ENCODE results near the gene CDK4. TPM values are rescaled to one million over a fixed set of nuclear protein-coding genes. Genes with fewer than 3 reads are reported as not detected.

CDK4 gene
- total RNA-seq, 1 experiment from 2014 or later = 154 TPM

GRCh38 chr12:57764662-57765002 lies 12.5 kb upstream of the CDK4 start:
- no peak for DNase-seq
- H3K9me3 ChIP-seq (ENCODE audit: low read length) = no peaks in the 10 kb centered on the region
- H3K9me2 ChIP-seq (replicated peaks; ENCODE audit: insufficient read depth, low read length) = no peaks in the 10 kb centered on the region
- H3K36me3 ChIP-seq (ENCODE audit: insufficient read depth, low read length) = peaks cover 9% of the 10 kb centered on the region; the same call in 1 of the 2 replicates
- H3K4me3 ChIP-seq (ENCODE audit: low read length) = 0 out of 2 replicates have a peak overlapping the region, but pooled peaks have one; percentile 0
- no peaks in the 10 kb centered on the region for H3K27me3 ChIP-seq (ENCODE audit: low read length)
- no peak overlapping the region for H3K4me2 ChIP-seq (ENCODE audit: low read depth, low read length, poor library complexity, severe bottlenecking)
- H2AFZ ChIP-seq (ENCODE audit: low read length) = no peak overlapping the region
- H4K20me1 ChIP-seq (ENCODE audit: insufficient read depth, low read depth, low read length) = peaks cover 10% of the 10 kb centered on the region
- peaks cover 4% of the 10 kb centered on the region; the same call in 1 of the 2 replicates for H3K4me1 ChIP-seq (ENCODE audit: low read length)
- peaks cover 4% of the 10 kb centered on the region for H3K79me2 ChIP-seq (ENCODE audit: low read length)
- no peak overlapping the region for H3K27ac ChIP-seq (ENCODE audit: low read length)
- H3K9ac ChIP-seq (ENCODE audit: low read length) = no peak overlapping the region

DNA sequence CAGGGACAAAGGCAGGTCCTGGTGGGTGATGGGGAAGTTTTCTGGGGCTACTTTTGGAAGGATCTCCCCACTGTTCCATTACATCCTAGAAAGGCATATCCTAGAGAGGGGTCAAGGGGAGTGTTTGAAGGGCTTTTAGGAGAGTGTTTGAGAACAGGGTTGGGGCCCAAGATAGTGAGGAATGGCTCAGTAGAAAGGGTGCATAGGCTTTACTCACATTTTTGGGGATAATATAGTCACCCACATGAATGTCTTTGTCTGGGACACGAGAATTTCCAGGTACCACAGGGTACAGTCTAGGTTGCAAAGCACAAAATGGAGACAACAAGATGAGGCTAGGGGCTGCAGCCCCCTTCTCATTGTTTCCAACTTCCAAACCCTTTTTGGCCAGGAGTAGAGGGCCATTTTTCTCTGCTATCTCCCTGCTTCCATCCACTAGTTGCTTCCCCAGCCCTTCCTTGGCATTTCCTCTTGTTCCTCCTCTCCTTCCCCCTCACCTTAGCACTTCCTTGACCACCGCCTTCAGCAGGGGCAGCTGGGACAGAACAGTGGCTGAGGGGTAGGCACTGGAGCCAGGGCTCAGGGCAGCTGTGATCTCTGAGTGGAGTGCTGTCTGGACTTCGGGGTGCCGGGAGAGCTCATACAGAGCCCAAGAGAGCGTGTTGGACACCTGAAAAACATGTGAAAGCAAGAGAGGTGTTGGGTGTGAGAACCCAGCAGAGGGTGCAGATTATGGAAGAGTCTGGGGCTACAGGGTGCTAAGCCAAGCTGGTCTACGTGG lies 12.0 kb upstream of the CDK4 start:
- Histone ChIP-seq H3K79me2 (ENCODE audit: low read length) (peaks cover 7% of the 10 kb centered on the region), H3K4me3 (ENCODE audit: low read length) (no peak overlapping the region), H3K27ac (ENCODE audit: low read length) (no peak overlapping the region), H3K36me3 (ENCODE audit: insufficient read depth, low read length) (peaks cover 10% of the 10 kb centered on the region; the same call in 1 of the 2 replicates), H4K20me1 (ENCODE audit: insufficient read depth, low read depth, low read length) (peaks cover 11% of the 10 kb centered on the region), H2AFZ (ENCODE audit: low read length) (no peak overlapping the region), H3K9me3 (ENCODE audit: low read length) (no peaks in the 10 kb centered on the region), H3K27me3 (ENCODE audit: low read length) (no peaks in the 10 kb centered on the region), H3K9me2 (replicated peaks; ENCODE audit: insufficient read depth, low read length) (no peaks in the 10 kb centered on the region), H3K9ac (ENCODE audit: low read length) (no peak overlapping the region), H3K4me1 (ENCODE audit: low read length) (peaks cover 4% of the 10 kb centered on the region; the same call in 1 of the 2 replicates), H3K4me2 (ENCODE audit: low read depth, low read length, poor library complexity, severe bottlenecking) (no peak overlapping the region)
- no peak for DNase-seq

DNA sequence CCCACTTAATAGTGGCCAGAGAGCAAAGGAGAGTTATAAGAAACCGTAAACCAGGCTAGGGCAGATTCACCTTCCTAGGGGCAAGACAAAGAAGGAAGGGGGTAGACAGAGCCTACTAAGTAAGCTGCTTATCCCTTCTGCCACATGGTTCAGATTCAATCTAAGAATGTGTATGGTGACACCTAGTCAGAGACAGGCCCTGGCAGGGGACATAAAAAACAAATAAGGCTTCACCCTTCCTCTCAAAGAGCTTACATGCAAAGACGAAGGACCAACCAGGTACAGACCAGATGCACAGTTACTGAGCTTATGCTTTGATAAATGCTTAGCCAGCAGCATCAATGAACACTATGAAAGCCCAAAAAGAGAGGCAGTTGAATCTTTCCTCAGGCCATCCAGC lies 10.4 kb upstream of the CDK4 start:
- H3K36me3 ChIP-seq (ENCODE audit: insufficient read depth, low read length) = peaks cover 25% of the 10 kb centered on the region
- no peak overlapping the region for H3K27ac ChIP-seq (ENCODE audit: low read length)
- H3K4me1 ChIP-seq (ENCODE audit: low read length) = peaks cover 4% of the 10 kb centered on the region; the same call in 1 of the 2 replicates
- peaks cover 13% of the 10 kb centered on the region for H3K79me2 ChIP-seq (ENCODE audit: low read length)
- H3K27me3 ChIP-seq (ENCODE audit: low read length) = no peaks in the 10 kb centered on the region
- H2AFZ ChIP-seq (ENCODE audit: low read length) = no peak overlapping the region
- H3K4me3 ChIP-seq (ENCODE audit: low read length) = no peak overlapping the region
- H3K4me2 ChIP-seq (ENCODE audit: low read depth, low read length, poor library complexity, severe bottlenecking) = no peak overlapping the region
- no peak for DNase-seq
- H3K9ac ChIP-seq (ENCODE audit: low read length) = no peak overlapping the region
- no peaks in the 10 kb centered on the region for H3K9me3 ChIP-seq (ENCODE audit: low read length)
- H4K20me1 ChIP-seq (ENCODE audit: insufficient read depth, low read depth, low read length) = peaks cover 11% of the 10 kb centered on the region
- no peaks in the 10 kb centered on the region for H3K9me2 ChIP-seq (replicated peaks; ENCODE audit: insufficient read depth, low read length)

- peaks cover 21% of the 10 kb centered on the region for H3K79me2 ChIP-seq (ENCODE audit: low read length)
- H3K9me2 ChIP-seq (replicated peaks; ENCODE audit: insufficient read depth, low read length) = no peaks in the 10 kb centered on the region
- H3K27me3 ChIP-seq (ENCODE audit: low read length) = no peaks in the 10 kb centered on the region
- H3K4me3 ChIP-seq (ENCODE audit: low read length) = no peak overlapping the region
- H3K9me3 ChIP-seq (ENCODE audit: low read length) = no peaks in the 10 kb centered on the region
- peaks cover 25% of the 10 kb centered on the region for H3K36me3 ChIP-seq (ENCODE audit: insufficient read depth, low read length)
- H4K20me1 ChIP-seq (ENCODE audit: insufficient read depth, low read depth, low read length) = peaks cover 11% of the 10 kb centered on the region
- no peak overlapping the region for H3K27ac ChIP-seq (ENCODE audit: low read length)
- H3K4me1 ChIP-seq (ENCODE audit: low read length) = peaks cover 11% of the 10 kb centered on the region
- no peak for DNase-seq
- H2AFZ ChIP-seq (ENCODE audit: low read length) = no peak overlapping the region
- H3K4me2 ChIP-seq (ENCODE audit: low read depth, low read length, poor library complexity, severe bottlenecking) = no peak overlapping the region
- H3K9ac ChIP-seq (ENCODE audit: low read length) = no peak overlapping the region
Measured at GRCh38 chr12:57761391-57761998, 9.4 kb upstream of the CDK4 start.

GRCh38 chr12:57760347-57760982 lies 8.4 kb upstream of the CDK4 start:
- Histone ChIP-seq H4K20me1 (ENCODE audit: insufficient read depth, low read depth, low read length) (peaks cover 11% of the 10 kb centered on the region), H3K4me1 (ENCODE audit: low read length) (peaks cover 15% of the 10 kb centered on the region), H3K4me3 (ENCODE audit: low read length) (no peak overlapping the region), H3K79me2 (ENCODE audit: low read length) (peaks cover 30% of the 10 kb centered on the region), H3K36me3 (ENCODE audit: insufficient read depth, low read length) (peaks cover 25% of the 10 kb centered on the region), H2AFZ (ENCODE audit: low read length) (no peak overlapping the region), H3K27ac (ENCODE audit: low read length) (no peak overlapping the region), H3K27me3 (ENCODE audit: low read length) (no peaks in the 10 kb centered on the region), H3K9ac (ENCODE audit: low read length) (no peak overlapping the region), H3K9me2 (replicated peaks; ENCODE audit: insufficient read depth, low read length) (no peaks in the 10 kb centered on the region), H3K4me2 (ENCODE audit: low read depth, low read length, poor library complexity, severe bottlenecking) (no peak overlapping the region), H3K9me3 (ENCODE audit: low read length) (no peaks in the 10 kb centered on the region)
- no peak for DNase-seq

GRCh38 chr12:57759360-57759980 lies 7.4 kb upstream of the CDK4 start:
- peak; percentile 78 for DNase-seq
- H3K9me2 ChIP-seq (replicated peaks; ENCODE audit: insufficient read depth, low read length) = no peaks in the 10 kb centered on the region
- H3K9ac ChIP-seq (ENCODE audit: low read length) = no peak overlapping the region
- peaks cover 11% of the 10 kb centered on the region for H4K20me1 ChIP-seq (ENCODE audit: insufficient read depth, low read depth, low read length)
- H3K79me2 ChIP-seq (ENCODE audit: low read length) = peaks cover 30% of the 10 kb centered on the region
- H3K4me3 ChIP-seq (ENCODE audit: low read length) = no peak overlapping the region
- no peak overlapping the region for H2AFZ ChIP-seq (ENCODE audit: low read length)
- no peaks in the 10 kb centered on the region for H3K27me3 ChIP-seq (ENCODE audit: low read length)
- peaks cover 13% of the 10 kb centered on the region for H3K4me1 ChIP-seq (ENCODE audit: low read length)
- peaks cover 25% of the 10 kb centered on the region for H3K36me3 ChIP-seq (ENCODE audit: insufficient read depth, low read length)
- no peaks in the 10 kb centered on the region for H3K9me3 ChIP-seq (ENCODE audit: low read length)
- H3K4me2 ChIP-seq (ENCODE audit: low read depth, low read length, poor library complexity, severe bottlenecking) = no peak overlapping the region
- H3K27ac ChIP-seq (ENCODE audit: low read length) = no peak overlapping the region

DNA sequence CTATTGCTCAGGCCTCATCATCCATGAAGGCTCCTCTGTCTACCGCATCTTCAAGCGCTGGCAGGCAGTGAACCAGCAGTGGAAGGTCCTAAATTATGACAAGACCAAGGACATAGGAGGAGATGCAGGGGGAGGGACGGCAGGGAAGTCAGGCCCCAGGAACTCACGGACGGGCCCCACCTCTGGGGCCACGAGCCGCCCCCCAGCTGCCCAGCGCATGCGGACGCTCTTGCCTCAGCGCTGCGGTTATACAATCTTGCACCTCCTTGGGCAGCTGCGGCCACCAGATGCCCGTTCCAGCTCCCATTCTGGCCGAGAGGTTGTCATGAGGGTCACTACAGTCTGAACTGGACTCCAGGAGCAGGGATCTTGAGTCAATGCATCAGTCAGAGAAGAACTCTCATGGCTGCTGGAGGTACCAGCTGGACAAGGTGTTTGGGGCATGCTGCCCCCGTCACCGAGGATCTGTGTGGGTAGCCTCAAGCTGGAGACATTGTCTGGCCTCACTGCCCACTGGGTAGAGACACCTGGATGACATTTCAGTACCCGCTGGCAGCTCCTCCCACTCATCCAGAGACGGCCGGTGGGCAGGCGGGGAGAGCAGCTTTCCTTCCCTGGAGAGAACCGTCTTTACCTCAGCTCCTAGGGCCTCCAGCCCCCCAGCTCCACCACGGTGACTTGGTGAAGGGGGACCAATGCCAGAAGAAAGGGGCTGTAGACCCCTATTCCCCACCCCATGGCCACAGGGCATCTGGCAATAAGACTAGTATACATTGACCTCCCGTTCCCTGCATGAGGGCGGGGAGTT lies 6.6 kb upstream of the CDK4 start:
- Histone ChIP-seq H3K4me3 (ENCODE audit: low read length) (no peak overlapping the region), H3K9me2 (replicated peaks; ENCODE audit: insufficient read depth, low read length) (no peaks in the 10 kb centered on the region), H3K4me1 (ENCODE audit: low read length) (peaks cover 20% of the 10 kb centered on the region), H3K79me2 (ENCODE audit: low read length) (peaks cover 30% of the 10 kb centered on the region), H3K27me3 (ENCODE audit: low read length) (no peaks in the 10 kb centered on the region), H3K9me3 (ENCODE audit: low read length) (no peaks in the 10 kb centered on the region), H2AFZ (ENCODE audit: low read length) (no peak overlapping the region), H3K36me3 (ENCODE audit: insufficient read depth, low read length) (peaks cover 25% of the 10 kb centered on the region), H4K20me1 (ENCODE audit: insufficient read depth, low read depth, low read length) (peaks cover 11% of the 10 kb centered on the region), H3K4me2 (ENCODE audit: low read depth, low read length, poor library complexity, severe bottlenecking) (no peak overlapping the region), H3K27ac (ENCODE audit: low read length) (no peak overlapping the region), H3K9ac (ENCODE audit: low read length) (no peak overlapping the region)
- no peak for DNase-seq
